ENCODE measurements around the gene TNS2. TPM values are rescaled to one million over a fixed set of nuclear protein-coding genes. Genes with fewer than 3 reads are reported as not detected.

TNS2 gene
- polyA plus RNA-seq, 4 donors, result 90.5 to 142 (median 127) TPM

- DNase-seq (ENCODE audit: low read depth in 4 of 4, low spot score in 3 of 4), result no peak
Measured at GRCh38 chr12:53067993-53068770, 18.3 kb downstream of the TNS2 start.

- no peak for DNase-seq (ENCODE audit: low read depth in 4 of 4, low spot score in 3 of 4)
Measured at GRCh38 chr12:53068811-53069585, 19.1 kb downstream of the TNS2 start.

- DNase-seq (ENCODE audit: low read depth in 4 of 4, low spot score in 3 of 4), result no peak
Measured at GRCh38 chr12:53069621-53070410, 20.0 kb downstream of the TNS2 start.

- no peak for DNase-seq (ENCODE audit: low read depth in 4 of 4, low spot score in 3 of 4)
Measured at GRCh38 chr12:53070877-53071492, 21.1 kb downstream of the TNS2 start.

- DNase-seq (ENCODE audit: low read depth in 4 of 4, low spot score in 3 of 4), result no peak
Measured at GRCh38 chr12:53071591-53072551, 22.0 kb downstream of the TNS2 start.

GRCh38 chr12:53073881-53074280, 24.0 kb downstream of the TNS2 start:
- DNase-seq (ENCODE audit: low read depth in 4 of 4, low spot score in 3 of 4), result no peak

- no peak for DNase-seq (ENCODE audit: low read depth in 4 of 4, low spot score in 3 of 4)
Measured at GRCh38 chr12:53074283-53074998, 24.6 kb downstream of the TNS2 start.

GRCh38 chr12:53074999-53075370, 25.1 kb downstream of the TNS2 start:
- DNase-seq (ENCODE audit: low read depth in 4 of 4, low spot score in 3 of 4), result no peak

GRCh38 chr12:53076461-53076860, 26.6 kb downstream of the TNS2 start:
- DNase-seq (ENCODE audit: low read depth in 4 of 4, low spot score in 3 of 4), result no peak

- DNase-seq (ENCODE audit: low read depth in 4 of 4, low spot score in 3 of 4), result no peak
Measured at GRCh38 chr12:53077030-53077429, 27.2 kb downstream of the TNS2 start.

GRCh38 chr12:53078425-53079225, 28.8 kb downstream of the TNS2 start:
- DNase-seq (ENCODE audit: low read depth in 4 of 4, low spot score in 3 of 4), result no peak

GRCh38 chr12:53079226-53080117, 29.6 kb downstream of the TNS2 start, which contains the start of gene SPRYD3:
Gene SPRYD3 (minus strand): TSS chr12:53079390. CDS start chr12:53079333, 57 bp downstream.
- DNase-seq (ENCODE audit: low read depth in 4 of 4, low spot score in 3 of 4), result peak; percentile 89 to 95 (median 94)

- no peak for DNase-seq (ENCODE audit: low read depth in 4 of 4, low spot score in 3 of 4)
Measured at GRCh38 chr12:53082637-53083175, 32.8 kb downstream of the TNS2 start.

GRCh38 chr12:53086361-53086760, 36.5 kb downstream of the TNS2 start:
- DNase-seq (ENCODE audit: low read depth in 4 of 4, low spot score in 3 of 4), result no peak

GRCh38 chr12:53090105-53090504, 40.2 kb downstream of the TNS2 start:
- no peak for DNase-seq (ENCODE audit: low read depth in 4 of 4, low spot score in 3 of 4)

GRCh38 chr12:53090554-53090953, 40.7 kb downstream of the TNS2 start:
- DNase-seq (ENCODE audit: low read depth in 4 of 4, low spot score in 3 of 4), result no peak

GRCh38 chr12:53091756-53092155, 41.9 kb downstream of the TNS2 start:
- no peak for DNase-seq (ENCODE audit: low read depth in 4 of 4, low spot score in 3 of 4)

Measured in left renal pelvis (tissue), 4 donors.